Measurements from ENCODE around the gene RPS21.

RPS21 gene

GRCh38 chr20:62386383-62387218, at the start of gene RPS21:
Gene RPS21 (plus strand): TSS chr20:62387103. CDS start chr20:62387339, 236 bp downstream.
- DNase-seq: peak; percentile 95

GRCh38 chr20:62337558-62338293, 49.2 kb upstream of the RPS21 start:
- no peak for DNase-seq

GRCh38 chr20:62338294-62338620, 48.6 kb upstream of the RPS21 start:
- DNase-seq: no peak

GRCh38 chr20:62339647-62340062, 47.2 kb upstream of the RPS21 start:
- DNase-seq: no peak

GRCh38 chr20:62342910-62343309, 44.0 kb upstream of the RPS21 start:
- no peak for DNase-seq

GRCh38 chr20:62344092-62344491, 42.8 kb upstream of the RPS21 start:
- no peak for DNase-seq

GRCh38 chr20:62344782-62345181, 42.1 kb upstream of the RPS21 start:
- no peak for DNase-seq

- no peak for DNase-seq
These were observed 41.1 kb upstream of the RPS21 start for GRCh38 chr20:62345681-62346370.

- DNase-seq: no peak
These were observed 40.3 kb upstream of the RPS21 start for GRCh38 chr20:62346398-62347150.

GRCh38 chr20:62347151-62347404, 39.8 kb upstream of the RPS21 start:
- no peak for DNase-seq

GRCh38 chr20:62347445-62347844, 39.5 kb upstream of the RPS21 start:
- DNase-seq: no peak

- DNase-seq: no peak
These were observed 38.3 kb upstream of the RPS21 start for GRCh38 chr20:62348604-62349003.

GRCh38 chr20:62349556-62350097, 37.3 kb upstream of the RPS21 start:
- DNase-seq: no peak

GRCh38 chr20:62350098-62350628, 36.7 kb upstream of the RPS21 start:
- no peak for DNase-seq

- DNase-seq: no peak
These were observed 36.1 kb upstream of the RPS21 start for GRCh38 chr20:62350629-62351422.

- DNase-seq: no peak
These were observed 35.2 kb upstream of the RPS21 start for GRCh38 chr20:62351469-62352401.

GRCh38 chr20:62352402-62353288, 34.3 kb upstream of the RPS21 start:
- DNase-seq: no peak

GRCh38 chr20:62353289-62354030, 33.4 kb upstream of the RPS21 start:
- DNase-seq: no peak
